GM08714 (cell line): Measurements from ENCODE around the gene GP1BB.
"Not testable (repeated sequence)": the region's sequence is repeated elsewhere in the genome, so short reads cannot be mapped to it uniquely, and the experiment has no call there.

ENCODE experiments used
- H3K4me3 ChIP-seq: fragments of 200-500 bp; sonication (Bioruptor generic); 2 replicates; pipeline ENCODE4 v1.5.1; 2014; ENCODE audit warnings: mild to moderate bottlenecking, low read length, inconsistent platforms
- ZNF274 ChIP-seq: IDR thresholded peaks from 2 replicates; pipeline ENCODE4 v1.6.1; 2012; ENCODE audit warnings: mild to moderate bottlenecking, low read depth, low read length

Gene GP1BB

DNA sequence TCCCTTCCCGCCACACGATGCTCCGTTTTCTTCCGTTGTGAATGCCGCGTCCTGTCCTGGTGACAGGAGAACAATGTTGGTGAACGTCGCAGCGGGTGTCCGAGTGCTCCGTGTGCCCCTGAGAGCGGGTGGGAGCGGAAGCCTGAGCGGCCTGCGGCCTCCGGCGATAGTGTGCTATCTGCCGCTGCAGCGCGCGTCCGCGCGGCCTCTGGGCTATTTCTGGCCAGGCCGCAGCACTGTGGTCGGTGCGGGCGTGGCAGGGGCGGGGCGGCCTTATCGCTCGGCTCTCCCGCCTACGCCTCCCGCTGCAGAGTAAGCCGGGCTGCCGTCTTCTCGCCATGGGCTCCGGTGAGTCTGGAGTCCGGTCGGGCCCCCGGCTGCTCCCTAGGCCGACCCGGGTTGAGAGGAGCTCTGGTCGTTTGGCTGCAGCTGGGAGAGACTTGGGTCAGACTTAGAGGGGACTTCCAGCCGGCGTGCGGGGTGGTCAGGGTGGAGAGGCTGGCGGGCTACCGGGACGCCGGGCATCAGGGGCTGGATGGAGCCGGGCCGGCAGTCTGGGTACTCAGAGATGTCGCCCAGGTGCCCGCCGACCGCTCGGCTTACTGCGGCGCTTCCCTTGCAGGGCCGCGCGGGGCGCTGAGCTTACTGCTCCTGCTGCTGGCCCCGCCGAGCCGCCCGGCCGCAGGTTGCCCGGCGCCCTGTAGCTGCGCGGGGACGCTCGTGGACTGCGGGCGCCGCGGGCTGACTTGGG, at the start of gene GP1BB:
GP1BB (plus strand) TSS at position 308 of the 751 bp plus-strand sequence; CDS start at position 339, 31 bp downstream.
- no peak within 1 kb of the TSS; the same call in 1 of the 2 replicates for H3K4me3 ChIP-seq
- TF ChIP-seq ZNF274, result no peak

DNA sequence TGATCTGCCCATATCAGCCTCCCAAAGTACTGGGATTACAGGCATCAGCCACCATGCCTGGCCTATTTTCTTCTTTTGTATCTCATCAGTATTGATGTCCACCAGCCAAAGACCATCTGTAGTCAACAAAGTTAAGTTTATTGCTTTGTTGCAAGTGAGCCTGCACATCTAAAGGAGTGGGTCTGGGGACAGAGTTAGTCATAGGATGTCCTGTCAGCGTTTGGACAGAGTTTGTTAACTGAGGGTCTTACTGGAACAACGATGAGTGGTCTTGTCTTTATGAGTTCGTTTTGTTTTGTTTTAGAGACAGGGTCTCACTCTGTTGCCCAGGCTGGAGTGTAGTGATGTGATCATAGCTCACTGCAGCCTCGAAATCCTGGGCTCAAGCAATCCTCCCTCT, 49.7 kb upstream of the GP1BB start:
- no peak overlapping the region for H3K4me3 ChIP-seq
- no peak for TF ChIP-seq ZNF274

DNA sequence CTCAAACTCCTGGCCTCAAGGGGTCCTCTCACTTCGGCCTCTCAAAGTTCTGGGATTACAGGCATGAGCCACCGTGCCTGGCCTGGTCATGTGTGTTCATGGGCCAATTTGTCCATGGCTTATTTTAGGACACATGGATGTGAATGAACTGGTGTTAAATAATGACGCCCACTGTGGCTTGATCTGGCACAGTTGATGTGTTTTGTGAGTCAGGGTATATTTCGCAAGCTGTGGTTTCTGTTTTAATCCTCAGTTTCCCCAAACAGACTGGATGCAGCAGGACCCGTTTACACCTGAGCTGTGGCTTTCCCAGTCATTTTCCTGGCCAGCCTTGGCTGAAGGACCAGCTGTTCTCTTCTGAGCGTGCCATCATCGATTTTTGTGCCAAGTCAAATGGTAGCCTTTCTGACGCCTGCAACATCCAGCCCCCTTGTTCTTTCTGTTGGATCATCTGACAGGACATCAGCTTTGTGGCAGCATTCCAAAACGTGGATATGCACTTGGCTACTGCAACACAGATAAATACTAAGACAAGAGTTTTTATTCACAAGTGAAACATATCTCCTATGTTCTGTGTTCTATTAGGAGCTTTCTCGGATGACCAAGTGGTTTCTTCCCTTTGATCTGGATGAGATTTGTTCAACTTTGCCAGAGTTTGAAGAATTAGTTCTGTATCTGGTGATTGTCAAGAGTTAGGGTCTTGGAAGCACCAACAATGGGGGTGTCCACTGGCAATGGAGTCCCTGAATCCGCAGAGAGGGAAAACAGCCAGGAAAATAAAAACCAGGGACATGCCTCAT, 49.0 kb upstream of the GP1BB start:
- no peak overlapping the region for H3K4me3 ChIP-seq
- no peak for TF ChIP-seq ZNF274

DNA sequence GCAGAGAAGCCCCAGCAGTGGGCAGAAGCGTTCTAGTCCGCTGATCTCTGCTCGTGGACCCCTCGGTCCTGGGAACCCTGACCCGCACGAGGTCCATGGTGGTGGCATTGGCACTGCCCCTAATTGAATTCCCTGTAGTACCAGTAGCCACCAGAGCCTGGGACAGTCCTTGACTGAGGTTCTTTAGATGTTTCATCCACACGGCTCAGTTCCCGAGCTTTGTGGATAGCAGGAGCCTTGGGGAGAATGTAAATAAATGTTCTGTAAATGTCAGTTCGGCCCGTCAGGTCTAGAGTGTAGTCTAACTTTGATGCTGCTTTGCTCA, 48.4 kb upstream of the GP1BB start:
- no peak for TF ChIP-seq ZNF274

DNA sequence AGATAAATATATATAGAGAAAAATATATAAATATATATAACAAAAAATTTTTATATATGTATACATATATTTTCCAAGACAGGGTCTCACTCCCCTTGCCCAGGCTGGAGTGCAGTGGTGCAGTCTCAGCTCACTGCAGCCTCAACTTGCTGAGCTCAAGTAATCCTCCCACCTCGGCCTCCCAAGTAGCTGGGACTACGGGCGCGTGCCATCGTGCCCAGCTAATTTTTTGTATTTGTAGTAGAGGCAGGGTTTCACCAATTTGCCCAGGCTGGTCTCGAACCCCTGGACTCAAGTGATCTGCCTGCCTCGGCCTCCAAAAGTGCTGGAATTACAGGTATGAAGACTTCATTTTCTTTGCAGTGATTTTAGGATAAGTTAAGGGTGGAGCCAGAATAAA, 47.9 kb upstream of the GP1BB start:
- no peak overlapping the region for H3K4me3 ChIP-seq
- TF ChIP-seq ZNF274, result no peak

More for the DNA sequence above, 48.4 kb upstream of the GP1BB start:
- no peak overlapping the region for H3K4me3 ChIP-seq

DNA sequence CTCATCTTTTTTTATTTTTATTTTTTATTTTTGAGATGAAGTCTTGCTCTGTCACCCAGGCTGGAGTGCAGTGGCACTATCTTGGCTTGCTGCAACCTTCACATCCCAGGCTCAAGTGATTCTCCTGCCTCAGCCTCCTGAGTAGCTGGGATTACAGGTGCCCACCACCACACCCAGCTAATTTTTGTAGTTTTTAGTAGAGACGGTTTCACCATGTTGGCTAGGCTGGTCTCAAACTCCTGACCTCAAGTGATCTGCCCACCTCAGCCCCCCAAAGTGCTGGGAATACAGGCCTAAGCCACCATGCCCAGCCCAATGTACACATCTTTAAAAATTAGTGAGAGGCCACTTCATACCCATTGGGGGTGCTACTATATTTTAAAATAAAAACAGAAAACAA, 46.9 kb upstream of the GP1BB start:
- not testable (repeated sequence) for H3K4me3 ChIP-seq

DNA sequence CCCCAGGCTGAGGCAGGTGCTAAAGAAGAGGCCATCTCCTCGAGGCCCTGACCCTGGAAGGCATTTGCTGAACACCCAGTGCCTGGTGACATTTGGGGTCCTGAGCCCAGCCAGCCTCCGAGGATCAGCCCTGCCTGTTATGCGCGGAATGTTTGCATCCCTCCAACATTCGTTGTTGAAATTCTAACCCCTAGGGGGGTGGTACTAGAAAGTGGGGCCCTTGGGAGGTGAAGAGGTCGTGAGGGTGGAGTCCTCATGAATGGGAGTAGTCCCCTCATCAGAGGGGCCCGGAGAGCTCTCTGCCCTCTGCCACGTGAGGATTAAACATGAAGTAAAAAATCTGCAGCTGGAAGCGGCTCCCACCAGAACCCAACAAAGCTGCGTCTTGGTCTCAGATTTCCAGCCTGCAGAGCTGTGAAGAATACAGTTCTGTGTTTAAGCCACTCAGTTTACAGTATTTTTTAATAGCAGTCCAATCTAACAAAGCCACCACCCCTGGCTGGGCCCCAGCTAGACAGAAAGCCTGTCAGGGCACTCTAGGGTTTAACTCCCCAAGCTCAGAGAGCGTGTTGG, 44.3 kb upstream of the GP1BB start:
- TF ChIP-seq ZNF274, result no peak
- no peak overlapping the region for H3K4me3 ChIP-seq

DNA sequence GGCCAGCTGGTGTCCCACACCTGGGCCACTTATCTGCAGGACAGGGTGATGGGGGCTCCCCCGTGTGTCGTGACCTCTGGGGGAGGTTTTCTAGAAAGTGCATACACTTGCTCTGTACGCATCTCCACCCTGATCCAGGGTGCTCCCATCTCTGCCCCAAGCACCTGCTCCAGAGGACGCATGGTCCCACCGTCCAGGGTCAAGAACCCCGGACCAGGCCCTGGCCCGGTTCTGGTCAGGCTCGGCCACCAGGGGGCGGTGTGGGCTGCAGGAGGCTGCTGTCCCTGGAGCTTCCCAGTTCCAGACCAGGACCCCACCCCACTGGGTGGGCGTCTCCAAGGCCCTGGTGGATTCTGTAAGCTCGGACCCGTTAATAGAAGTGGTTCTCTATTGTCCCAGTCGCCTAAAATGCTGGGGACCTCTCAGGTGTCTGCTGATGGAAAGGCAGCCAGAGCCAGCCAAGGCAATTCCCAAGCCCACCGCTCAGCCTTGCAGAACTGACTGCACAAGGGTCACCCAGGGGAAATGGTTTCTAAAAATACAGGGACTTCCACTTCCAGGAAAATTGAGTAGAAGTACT, 43.7 kb upstream of the GP1BB start:
- no peak for TF ChIP-seq ZNF274
- H3K4me3 ChIP-seq, result no peak overlapping the region

DNA sequence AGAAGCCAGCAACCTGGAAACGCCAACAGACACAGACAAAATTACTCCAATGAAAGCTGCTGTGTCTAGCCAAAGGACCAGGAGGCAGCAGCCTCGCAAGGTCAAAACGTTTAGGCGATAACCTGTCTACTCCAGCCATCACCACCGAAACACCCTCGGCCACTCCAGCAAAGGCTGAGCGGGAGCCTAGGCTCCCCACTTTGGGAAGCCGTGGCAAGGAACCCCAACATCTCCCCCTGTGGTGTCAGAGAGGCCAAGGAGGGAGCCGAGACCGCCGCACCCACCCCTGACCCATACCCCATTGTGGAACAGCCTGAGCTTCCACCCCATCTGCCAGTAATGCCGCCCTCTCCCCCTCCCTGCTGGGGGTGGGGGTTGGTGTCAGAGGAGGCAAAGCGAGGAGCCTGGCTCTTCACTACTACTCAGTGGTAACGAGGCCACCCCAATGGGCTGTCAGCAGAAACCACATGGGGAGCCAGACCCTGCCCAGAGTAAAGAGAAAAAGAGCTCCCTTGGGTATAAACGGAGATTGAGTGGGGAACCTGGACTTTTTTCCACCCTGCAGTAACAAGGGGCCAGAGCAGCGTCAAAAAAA, 43.0 kb upstream of the GP1BB start:
- H3K4me3 ChIP-seq, result no peak overlapping the region
- TF ChIP-seq ZNF274, result no peak

DNA sequence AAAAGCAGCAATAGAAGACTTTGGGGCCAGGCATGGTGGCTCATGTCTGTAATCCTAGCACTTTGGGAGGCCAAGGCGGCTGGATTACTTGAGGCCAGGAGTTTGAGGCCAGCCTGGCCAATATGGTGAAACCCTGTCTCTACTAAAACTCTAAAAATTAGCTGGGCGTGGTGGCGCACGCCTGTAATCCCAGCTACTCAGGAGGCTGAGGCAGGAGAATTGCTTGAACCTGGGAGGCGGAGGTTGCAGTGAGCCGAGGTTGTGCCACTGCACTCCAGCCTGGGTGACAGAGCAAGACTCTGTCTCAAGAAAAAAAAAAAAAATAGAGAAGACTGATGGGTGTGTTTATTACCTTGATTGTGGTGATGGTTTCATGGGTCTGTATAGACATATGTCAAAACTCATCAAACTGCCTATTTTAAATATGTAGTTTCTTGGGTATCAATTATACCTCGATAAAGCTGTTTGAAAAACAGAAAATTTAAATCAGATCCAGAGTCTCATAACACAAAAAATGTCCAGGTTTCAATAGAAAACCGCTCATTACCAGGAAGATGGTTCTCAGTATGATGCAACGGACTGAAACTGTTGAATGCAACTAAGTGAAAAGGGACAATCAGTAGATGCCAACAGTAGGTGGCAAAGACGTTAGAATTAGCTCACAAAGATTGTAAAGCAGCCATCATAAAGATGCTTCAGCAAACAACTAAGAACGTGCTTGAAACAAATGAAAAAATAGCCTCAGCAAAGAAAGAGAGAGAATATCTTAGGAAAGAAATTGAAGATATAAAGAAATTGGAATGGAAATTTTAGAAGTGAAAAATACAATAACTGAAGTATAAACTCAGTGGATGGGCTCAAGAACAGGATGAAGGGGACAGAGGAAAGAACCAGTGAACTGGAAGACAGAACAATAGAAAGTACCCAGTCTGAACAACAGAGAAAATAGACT, 42.2 kb upstream of the GP1BB start:
- no peak overlapping the region for H3K4me3 ChIP-seq
- TF ChIP-seq ZNF274, result no peak

DNA sequence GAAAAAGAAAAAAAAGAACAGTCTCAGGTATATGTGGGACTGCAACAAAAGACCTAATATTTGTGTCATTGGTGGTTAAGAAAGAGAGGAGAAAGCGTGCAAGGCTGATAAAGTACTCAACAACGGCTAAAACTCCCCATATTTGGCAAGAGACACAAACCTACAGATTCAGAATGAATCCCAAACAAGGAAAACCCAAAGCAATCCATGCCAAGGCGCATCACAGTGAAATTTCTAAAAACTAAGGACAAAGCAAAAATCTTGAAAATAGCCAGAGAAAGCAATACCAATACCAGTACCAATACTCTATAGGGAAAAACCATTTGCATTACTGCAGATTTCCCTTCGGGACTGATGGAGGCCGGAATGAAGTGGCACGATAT, 41.5 kb upstream of the GP1BB start:
- H3K4me3 ChIP-seq, result no peak overlapping the region
- TF ChIP-seq ZNF274, result no peak

DNA sequence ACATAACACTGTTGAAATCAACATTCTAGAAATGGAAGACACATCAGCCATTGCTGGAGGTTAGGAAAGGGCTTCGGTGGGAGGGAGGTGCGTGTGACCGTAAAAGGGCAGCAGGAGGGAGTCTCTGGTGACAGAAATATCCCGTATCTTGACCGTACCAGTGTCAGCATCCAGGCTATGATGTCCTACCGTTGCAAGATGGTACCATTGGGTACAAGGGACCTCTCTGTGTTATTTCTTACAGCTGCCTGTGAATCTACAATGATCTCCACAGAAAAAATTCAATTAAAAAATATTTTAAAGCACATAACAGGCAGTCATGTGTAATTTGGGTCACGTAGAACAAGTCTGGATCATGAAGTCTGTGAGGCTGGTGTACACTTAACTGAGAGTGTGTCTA, 36.4 kb upstream of the GP1BB start:
- H3K4me3 ChIP-seq, result no peak overlapping the region
- TF ChIP-seq ZNF274, result no peak

DNA sequence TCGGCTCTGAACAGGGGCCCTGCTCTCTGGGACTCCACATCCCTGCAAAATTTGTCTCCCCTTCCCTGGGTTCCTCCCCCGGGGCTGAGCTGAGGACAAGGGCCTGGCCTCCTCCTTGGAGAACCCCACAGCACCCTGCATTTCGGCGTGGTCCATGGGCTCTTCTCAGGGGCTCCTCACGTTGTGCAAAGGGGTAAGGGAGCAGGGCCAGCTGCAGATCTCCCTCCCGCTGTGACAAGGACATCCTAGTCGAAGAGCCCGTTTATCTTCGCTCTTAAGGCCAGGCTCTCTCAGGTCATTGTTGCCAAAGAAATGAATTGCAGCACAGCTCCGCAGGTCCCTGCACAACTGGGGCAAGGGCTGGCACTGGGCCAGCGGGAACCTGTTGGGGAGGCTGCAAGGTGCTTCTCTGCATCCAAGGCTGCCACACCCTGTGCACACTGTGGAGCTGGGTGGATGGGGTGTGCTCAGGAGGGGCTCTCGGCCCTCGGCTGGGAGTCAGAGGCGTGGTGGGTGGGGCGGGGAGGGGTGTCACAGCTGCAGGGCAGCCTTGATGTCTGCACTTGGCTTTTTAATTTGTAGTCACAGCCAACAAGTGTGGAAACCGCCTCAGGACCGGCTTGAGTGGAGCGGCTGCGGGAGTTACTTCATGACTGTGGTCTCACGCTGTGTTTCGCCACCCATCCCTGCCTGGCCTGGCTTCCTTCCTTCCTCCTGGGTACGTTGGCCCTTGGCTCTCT, 35.6 kb upstream of the GP1BB start:
- no peak overlapping the region for H3K4me3 ChIP-seq

More for the DNA sequence above, 35.6 kb upstream of the GP1BB start:
- TF ChIP-seq ZNF274, result no peak
